H9 (cell line): ENCODE results near the gene PRKAG2. TPM values are rescaled to one million over a fixed set of nuclear protein-coding genes. Genes with fewer than 3 reads are reported as not detected.

ENCODE experiments used
- DNase-seq: peaks from one replicate; pipeline ENCODE4 v3.0.0-alpha.2; 2017
- H2AFZ ChIP-seq: one replicate; pipeline ENCODE4 v1.6.1; 2013; ENCODE audit warnings: mild to moderate bottlenecking, low read length, control low read depth, moderate library complexity
- H2AK5ac ChIP-seq: 2 replicates; pipeline ENCODE4 v1.6.1; 2013; ENCODE audit warnings: low read length, control low read depth, mixed read lengths; ENCODE audit not compliant: insufficient read length
- H2BK120ac ChIP-seq: one replicate; pipeline ENCODE4 v1.6.1; 2013; ENCODE audit warnings: low read depth, mild to moderate bottlenecking, low read length, control low read depth, inconsistent platforms; ENCODE audit not compliant: poor library complexity, severe bottlenecking
- H2BK12ac ChIP-seq: 2 replicates; pipeline ENCODE4 v1.6.1; 2013; ENCODE audit warnings: low read length, control low read depth, mixed read lengths, low read depth; ENCODE audit not compliant: insufficient read length
- H2BK15ac ChIP-seq: 2 replicates; pipeline ENCODE4 v1.6.1; 2013; ENCODE audit warnings: low read depth, low read length, control low read depth
- H2BK20ac ChIP-seq: one replicate; pipeline ENCODE4 v1.6.1; 2013; ENCODE audit warnings: low read depth, mild to moderate bottlenecking, low read length, control low read depth, inconsistent platforms; ENCODE audit not compliant: poor library complexity, severe bottlenecking
- H2BK5ac ChIP-seq: 2 replicates; pipeline ENCODE4 v1.6.1; 2013; ENCODE audit warnings: low read length, control low read depth, mixed read lengths; ENCODE audit not compliant: insufficient read length
- H3K14ac ChIP-seq: 2 replicates; pipeline ENCODE4 v1.6.1; 2013; ENCODE audit warnings: low read length, control low read depth; ENCODE audit not compliant: insufficient read depth
- H3K18ac ChIP-seq: 2 replicates; pipeline ENCODE4 v1.6.1; 2013; ENCODE audit warnings: low read depth, mild to moderate bottlenecking, mixed read lengths, low read length, control low read depth; ENCODE audit not compliant: insufficient read length
- H3K23ac ChIP-seq: 2 replicates; pipeline ENCODE4 v1.6.1; 2013; ENCODE audit warnings: low read length, control low read depth, mixed read lengths, low read depth; ENCODE audit not compliant: insufficient read length
- H3K23me2 ChIP-seq: 2 replicates; pipeline ENCODE4 v1.6.1; 2013; ENCODE audit warnings: low read depth, mild to moderate bottlenecking, mixed read lengths, low read length, control low read depth; ENCODE audit not compliant: insufficient read length, poor library complexity, severe bottlenecking
- H3K27ac ChIP-seq: 2 replicates; pipeline ENCODE4 v1.5.1; 2013; ENCODE audit warnings: low read length, control low read depth, mixed read lengths, low read depth; ENCODE audit not compliant: insufficient read length
- H3K27me3 ChIP-seq: 2 replicates; pipeline ENCODE4 v1.6.1; 2013; ENCODE audit warnings: low read length, control low read depth, inconsistent platforms; ENCODE audit not compliant: insufficient read depth
- H3K4ac ChIP-seq: 2 replicates; pipeline ENCODE4 v1.6.1; 2013; ENCODE audit warnings: low read depth, mild to moderate bottlenecking, control low read depth, inconsistent platforms, low read length, moderate library complexity
- H3K4me1 ChIP-seq: 2 replicates; pipeline ENCODE4 v1.6.1; 2013; ENCODE audit warnings: low read length, control low read depth, inconsistent platforms; ENCODE audit not compliant: insufficient read depth
- H3K4me2 ChIP-seq: 2 replicates; pipeline ENCODE4 v1.6.1; 2013; ENCODE audit warnings: low read length, control low read depth, mixed read lengths; ENCODE audit not compliant: insufficient read length, insufficient read depth
- H3K56ac ChIP-seq: 2 replicates; pipeline ENCODE4 v1.6.1; 2013; ENCODE audit warnings: low read depth, mild to moderate bottlenecking, mixed read lengths, low read length, control low read depth; ENCODE audit not compliant: insufficient read length
- H3K79me1 ChIP-seq: 2 replicates; pipeline ENCODE4 v1.6.1; 2013; ENCODE audit warnings: low read depth, mild to moderate bottlenecking, moderate library complexity, low read length, control low read depth, inconsistent platforms; ENCODE audit not compliant: insufficient read depth, poor library complexity, severe bottlenecking
- H3K79me2 ChIP-seq: 2 replicates; pipeline ENCODE4 v1.6.1; 2013; ENCODE audit warnings: low read length, control low read depth, inconsistent platforms; ENCODE audit not compliant: insufficient read depth
- H3K9ac ChIP-seq: 2 replicates; pipeline ENCODE4 v1.6.1; 2013; ENCODE audit warnings: low read length, control low read depth, mixed read lengths; ENCODE audit not compliant: insufficient read length; ENCODE audit errors: extremely low read depth
- H3K9me3 ChIP-seq: one replicate; pipeline ENCODE4 v1.6.1; 2013; ENCODE audit warnings: low read depth, low read length, inconsistent platforms; ENCODE audit not compliant: control insufficient read depth
- H3T11ph ChIP-seq: one replicate; pipeline ENCODE4 v1.6.1; 2013; ENCODE audit warnings: mild to moderate bottlenecking, low read length, control low read depth, inconsistent platforms
- H4K20me1 ChIP-seq: one replicate; pipeline ENCODE4 v1.6.1; 2013; ENCODE audit not compliant: control insufficient read depth, insufficient read length, insufficient read depth
- H4K5ac ChIP-seq: 2 replicates; pipeline ENCODE4 v1.6.1; 2013; ENCODE audit warnings: low read depth, mild to moderate bottlenecking, mixed read lengths, low read length, control low read depth; ENCODE audit not compliant: insufficient read length
- H4K8ac ChIP-seq: replicated peaks from 2 replicates; pipeline ENCODE4 v1.6.1; 2013; ENCODE audit warnings: low read length, control low read depth, mixed read lengths, low read depth; ENCODE audit not compliant: insufficient read length
- H4K91ac ChIP-seq: 2 replicates; pipeline ENCODE4 v1.6.1; 2013; ENCODE audit warnings: low read depth, mild to moderate bottlenecking, moderate library complexity, mixed read lengths, low read length, control low read depth; ENCODE audit not compliant: insufficient read length
- H3K27ac Mint-ChIP-seq, 3 experiments: 2 replicates in 2 of 3; 3 replicates in 1 of 3; pipeline ENCODE4 v1.8.0; 2020 to 2021; ENCODE audit warnings: mixed read lengths in 3 of 3, mild to moderate bottlenecking in 1 of 3, moderate library complexity in 1 of 3
- H3K27me3 Mint-ChIP-seq: 2 replicates; pipeline ENCODE4 v1.8.0; 2021; ENCODE audit warnings: low read depth, mild to moderate bottlenecking, moderate library complexity, mixed read lengths
- H3K36me3 Mint-ChIP-seq, 3 experiments: 2 replicates in 2 of 3; 3 replicates in 1 of 3; pipeline ENCODE4 v1.8.0; 2020 to 2021; ENCODE audit warnings: low read depth in 3 of 3, mixed read lengths in 3 of 3; ENCODE audit not compliant: insufficient read depth in 1 of 3
- H3K4me1 Mint-ChIP-seq, 2 experiments: 2 replicates each; pipeline ENCODE4 v1.8.0; 2020; ENCODE audit warnings: mixed read lengths in 2 of 2
- H3K4me3 Mint-ChIP-seq, 2 experiments: 2 replicates in 1 of 2; 3 replicates in 1 of 2; pipeline ENCODE4 v1.8.0; 2020 to 2021; ENCODE audit warnings: mild to moderate bottlenecking in 2 of 2, mixed read lengths in 2 of 2, moderate library complexity in 1 of 2
- H3K9me3 Mint-ChIP-seq, 2 experiments: 2 replicates in 1 of 2; 3 replicates in 1 of 2; pipeline ENCODE4 v1.8.0; 2020; ENCODE audit warnings: mild to moderate bottlenecking in 2 of 2, mixed read lengths in 2 of 2, moderate library complexity in 1 of 2
- CTCF ChIP-seq: fragments of 200-600 bp; sonication (generic); conservative IDR thresholded peaks from 3 replicates; pipeline ENCODE4 v1.8.0; 2021; ENCODE audit warnings: antibody characterized with exemption, mild to moderate bottlenecking
- WGBS: extraction: QIAGEN DNeasy Blood & Tissue Kit; methylation state at CpG from one replicate; pipeline ENCODE4 v1.1.7; 2013; ENCODE audit warnings: missing lambda C conversion rate, low lambda C conversion rate, mixed read lengths; ENCODE audit not compliant: insufficient read length; ENCODE audit errors: extremely low coverage; 5-methylcytosine and 5-hydroxymethylcytosine counted together
- total RNA-seq: library from RNA; stranded (reverse); gene quantifications from 2 replicates; pipeline ENCODE4 v1.2.1, GENCODE V29; 2021

The PRKAG2 gene
- total RNA-seq, 1 experiment from 2014 or later, result 11.8 TPM

GRCh38 chr7:151821226-151821625 is 55.7 kb downstream of the PRKAG2 start:
- H3K79me2 ChIP-seq, result no peaks in the 10 kb centered on the region
- no peak overlapping the region for H2BK20ac ChIP-seq
- H2BK5ac ChIP-seq, result no peak overlapping the region
- no peak overlapping the region for H2AK5ac ChIP-seq
- H3K4me3 Mint-ChIP-seq, result no peak overlapping the region
- no peaks in the 10 kb centered on the region for H3K36me3 Mint-ChIP-seq
- H2AFZ ChIP-seq, result no peak overlapping the region
- no peak overlapping the region for H3K4ac ChIP-seq
- H3K23me2 ChIP-seq, result no peaks in the 10 kb centered on the region
- no peak overlapping the region for H3K14ac ChIP-seq
- DNase-seq, result no peak
- H3K4me2 ChIP-seq, result no peak overlapping the region
- H4K91ac ChIP-seq, result no peak overlapping the region
- no peak overlapping the region for H2BK15ac ChIP-seq
- no peak overlapping the region for H3K56ac ChIP-seq
- H3K79me1 ChIP-seq, result no peaks in the 10 kb centered on the region
- no peaks in the 10 kb centered on the region for H3K9me3 ChIP-seq
- no peak overlapping the region for H3K27ac ChIP-seq
- no peak overlapping the region for H3K27ac Mint-ChIP-seq
- no peak overlapping the region for H3K9ac ChIP-seq
- H4K5ac ChIP-seq, result no peak overlapping the region
- no peak overlapping the region for H2BK120ac ChIP-seq
- H3K27me3 ChIP-seq, result no peaks in the 10 kb centered on the region
- H4K8ac ChIP-seq, result no peak overlapping the region
- no peaks in the 10 kb centered on the region; a peak in 1 of 5 replicates for H3K9me3 Mint-ChIP-seq
- no peak overlapping the region for H3T11ph ChIP-seq
- no peak overlapping the region for H3K23ac ChIP-seq
- no peak overlapping the region for H3K18ac ChIP-seq
- H4K20me1 ChIP-seq, result no peaks in the 10 kb centered on the region
- peaks cover 4 to 20% of the 10 kb centered on the region in 2 experiments for H3K4me1 Mint-ChIP-seq
- no peak for TF ChIP-seq CTCF
- peaks cover 19% of the 10 kb centered on the region for H3K27me3 Mint-ChIP-seq
- H2BK12ac ChIP-seq, result no peak overlapping the region
- H3K4me1 ChIP-seq, result peaks cover 3% of the 10 kb centered on the region
- no CpG with 5 or more reads among the region's 4 CpGs for WGBS
